Activated CD4-positive, alpha-beta T cell treated with anti-CD3 and anti-CD28 coated beads, Interleukin-2, amount 50 U/mL, for 24 hours (primary cell): ENCODE measurements around the gene FSTL4.

Experiments used
- DNase-seq, 2 donors: peaks; one replicate each; pipeline ENCODE4 v3.0.0-alpha.2; 2020; ENCODE audit warnings: low read depth in 1 of 2, low spot score in 1 of 2

FSTL4 gene

DNA sequence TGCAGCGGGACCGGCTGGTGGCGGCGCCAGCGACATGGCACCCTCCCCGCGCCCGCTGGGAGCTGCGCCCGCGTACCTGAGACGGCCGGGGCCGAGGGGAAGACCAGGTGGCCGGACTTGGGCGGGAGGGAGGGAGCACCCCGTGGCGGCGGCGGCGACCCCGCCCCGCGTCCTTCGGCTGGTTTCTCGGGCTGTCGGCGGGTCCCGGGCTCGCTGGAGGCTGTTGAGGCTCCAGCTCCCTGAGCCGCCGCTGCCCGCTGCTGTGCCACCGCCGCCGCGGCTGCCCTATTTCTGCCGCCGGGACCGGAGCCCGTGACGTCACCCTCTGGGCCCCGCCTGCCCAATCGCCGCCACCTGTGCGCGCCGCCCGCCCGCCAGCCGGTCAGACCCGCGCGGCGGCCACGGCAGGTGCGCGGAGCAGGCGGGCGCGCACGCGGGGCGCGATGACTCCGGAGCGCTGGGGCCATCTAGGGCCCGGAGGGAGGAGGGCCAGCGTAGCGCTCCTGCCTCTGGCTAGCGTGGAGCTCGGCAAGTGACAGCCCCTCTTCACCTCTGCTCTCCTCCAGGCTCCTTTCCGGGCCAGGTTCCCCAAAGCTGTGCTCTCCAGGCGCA, at the start of gene FSTL4:
Gene FSTL4, minus strand, starts transcription at position 293 of the 612 bp plus-strand sequence.
- peak in 1 of 2 donors; percentile 7 for DNase-seq

DNA sequence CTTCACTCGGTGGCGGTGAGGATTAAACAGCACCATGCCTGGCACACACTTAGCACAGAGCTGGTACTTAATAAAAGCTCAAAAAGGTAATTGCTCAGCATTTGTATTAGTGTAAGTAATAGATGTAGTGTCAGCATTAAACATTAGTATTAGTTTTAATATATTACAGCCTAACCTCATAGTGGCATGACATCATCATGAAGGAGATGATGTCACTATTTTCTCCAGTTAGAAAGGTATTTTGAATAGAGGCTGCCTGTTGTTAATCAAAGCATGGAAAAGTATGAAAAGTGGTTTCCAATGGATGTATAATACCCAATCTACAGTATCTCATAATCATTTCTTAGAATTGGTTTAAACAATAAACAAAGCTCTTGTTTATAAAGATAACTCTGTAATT, 49.0 kb upstream of the FSTL4 start:
- DNase-seq, result no peak

DNA sequence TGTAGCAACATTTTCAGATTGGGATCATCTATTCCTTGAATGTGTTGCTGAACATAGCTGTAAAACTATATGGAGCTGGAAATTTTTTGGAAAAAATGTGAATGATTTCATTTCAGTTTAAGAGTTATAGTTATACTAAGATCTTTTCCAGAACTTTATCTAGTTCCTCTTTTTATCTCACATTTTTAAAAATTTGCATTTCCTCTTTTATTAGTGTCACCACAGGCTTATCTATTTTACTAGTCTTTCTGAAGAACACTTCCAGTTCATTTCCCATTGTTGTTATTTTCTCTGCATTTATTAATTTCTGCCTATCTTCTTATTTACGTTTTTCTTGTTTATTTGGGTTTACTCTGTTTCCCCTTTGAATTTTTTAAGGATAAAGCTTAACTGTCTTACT, 46.0 kb upstream of the FSTL4 start:
- no peak for DNase-seq

DNA sequence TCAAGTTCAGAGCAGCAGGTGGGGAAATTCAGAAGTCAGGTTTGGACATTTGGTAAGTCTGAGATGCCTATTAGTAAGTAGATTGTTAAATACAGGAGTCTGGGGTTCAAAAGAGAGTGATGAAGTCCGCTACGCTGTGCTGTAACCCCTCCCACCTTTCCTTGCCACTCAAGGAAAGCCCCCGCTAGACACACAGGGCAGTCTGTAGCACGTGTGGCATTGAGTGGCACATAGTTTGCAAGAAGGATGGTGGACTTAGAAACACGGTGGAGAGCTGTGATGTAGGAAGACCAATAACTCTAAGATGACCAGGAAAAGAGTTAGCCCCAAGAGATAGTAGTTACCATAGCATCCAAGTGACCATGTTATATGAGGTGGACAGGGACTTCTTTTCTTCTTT, 44.7 kb upstream of the FSTL4 start:
- no peak for DNase-seq

DNA sequence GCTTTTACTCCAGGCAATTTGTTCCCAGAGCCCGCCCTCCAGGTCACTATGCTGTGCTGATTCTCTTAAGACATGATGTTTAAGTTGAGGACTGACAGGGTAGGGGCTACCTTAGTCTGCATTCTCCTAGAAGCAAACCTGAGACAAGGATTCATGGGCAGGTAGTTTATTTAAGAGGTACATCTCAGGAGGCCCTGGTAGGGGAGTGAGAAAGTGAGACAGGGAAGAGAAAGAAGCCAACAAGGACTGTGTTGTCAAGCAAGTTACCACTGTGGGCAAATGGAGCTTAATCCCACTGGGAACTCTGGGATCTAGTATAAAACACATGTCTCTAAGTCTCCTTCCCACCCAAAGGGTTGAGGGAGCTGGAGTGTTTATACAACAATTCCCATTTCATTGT, 43.6 kb upstream of the FSTL4 start:
- no peak for DNase-seq

DNA sequence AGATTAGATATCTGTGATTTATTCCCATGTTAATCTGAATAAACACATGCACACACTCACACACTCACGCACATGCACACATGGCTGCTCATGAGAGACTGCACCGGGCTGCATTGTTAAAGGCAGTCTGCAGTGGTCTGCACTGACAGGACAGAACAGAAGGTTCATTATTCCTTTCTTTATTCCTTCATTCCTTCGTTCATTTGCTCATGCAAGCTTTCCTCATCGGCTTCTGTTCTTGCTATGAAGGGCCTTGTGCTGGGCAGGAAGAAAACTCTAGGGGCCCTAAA, 41.4 kb upstream of the FSTL4 start:
- DNase-seq, result no peak

DNA sequence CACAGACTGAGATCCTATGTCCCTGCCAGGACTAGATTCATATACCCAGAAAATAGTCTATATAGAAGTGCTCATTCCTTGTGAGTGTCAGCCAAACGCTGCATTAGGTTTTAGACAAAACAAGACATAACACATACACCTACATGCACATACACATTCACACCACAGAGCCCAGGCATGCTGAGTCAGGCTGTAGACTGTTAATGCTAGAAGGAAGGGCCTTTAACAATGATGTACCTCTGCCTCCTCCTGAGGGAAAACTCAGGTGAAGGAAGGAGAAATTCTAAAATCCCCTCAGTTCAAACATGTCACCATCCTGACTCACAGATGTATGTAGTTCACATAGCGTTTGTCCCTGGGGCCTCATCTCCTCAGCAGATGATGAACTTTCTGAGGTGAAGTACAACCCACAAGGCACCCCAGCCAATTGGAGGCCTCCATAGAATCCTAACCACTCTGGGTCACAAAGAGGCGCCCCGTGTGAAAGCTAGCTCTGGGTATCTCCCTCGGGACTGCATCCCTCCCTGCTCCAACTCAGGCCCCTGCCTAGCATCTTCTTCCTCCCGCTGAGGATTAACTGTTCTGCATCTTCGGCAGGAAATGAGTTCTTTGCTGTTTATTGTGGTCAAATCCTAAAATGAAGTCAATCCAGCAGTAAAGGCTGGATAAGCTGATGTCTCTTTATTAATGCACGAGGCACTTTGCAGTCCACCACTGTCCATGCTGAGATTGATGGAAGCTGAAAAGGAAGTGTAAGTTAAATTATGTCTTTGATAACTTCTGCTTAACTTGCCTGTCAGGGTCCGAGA, 40.8 kb upstream of the FSTL4 start:
- DNase-seq, result no peak

DNA sequence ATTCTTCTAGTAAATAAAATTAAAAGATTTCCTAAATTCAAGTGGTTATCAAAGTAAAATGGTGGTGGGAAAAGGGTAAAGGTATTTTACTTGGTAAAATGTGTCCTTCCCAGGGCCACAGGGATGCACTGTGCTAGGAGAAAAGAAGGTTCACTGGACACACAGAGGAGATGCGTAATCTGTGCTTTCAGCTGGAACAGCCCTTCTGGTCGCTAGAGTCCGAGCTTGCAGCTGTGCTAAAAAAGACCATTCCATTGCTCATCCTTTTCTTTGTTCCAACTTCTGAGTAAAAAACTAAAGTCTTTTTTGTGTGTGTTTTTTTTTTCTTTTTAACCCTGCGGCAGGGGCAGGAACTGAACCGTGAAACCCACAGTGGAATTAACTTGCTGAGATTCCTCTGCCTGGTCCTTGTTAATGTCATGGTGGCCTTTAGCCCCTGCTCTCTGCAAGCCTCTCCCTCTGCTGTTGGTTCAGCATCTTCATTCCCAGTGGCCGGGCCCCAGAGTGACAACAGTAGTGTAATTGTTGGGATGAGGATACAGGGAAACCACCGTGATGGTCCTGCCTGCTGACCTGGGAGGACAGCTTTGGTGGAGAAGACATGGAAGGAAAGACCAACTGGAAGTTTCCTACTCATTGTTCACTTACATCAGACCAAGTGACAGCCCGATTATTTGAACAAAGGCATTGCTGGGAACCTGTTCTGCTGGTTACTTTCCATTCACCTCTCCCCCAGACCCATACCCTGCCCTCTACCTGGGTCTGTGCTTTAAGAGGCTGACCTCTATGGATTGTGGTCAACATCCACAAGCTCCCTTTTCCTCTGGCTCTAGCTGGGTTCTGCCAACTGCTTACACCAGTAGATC, 31.9 kb upstream of the FSTL4 start:
- no peak for DNase-seq

DNA sequence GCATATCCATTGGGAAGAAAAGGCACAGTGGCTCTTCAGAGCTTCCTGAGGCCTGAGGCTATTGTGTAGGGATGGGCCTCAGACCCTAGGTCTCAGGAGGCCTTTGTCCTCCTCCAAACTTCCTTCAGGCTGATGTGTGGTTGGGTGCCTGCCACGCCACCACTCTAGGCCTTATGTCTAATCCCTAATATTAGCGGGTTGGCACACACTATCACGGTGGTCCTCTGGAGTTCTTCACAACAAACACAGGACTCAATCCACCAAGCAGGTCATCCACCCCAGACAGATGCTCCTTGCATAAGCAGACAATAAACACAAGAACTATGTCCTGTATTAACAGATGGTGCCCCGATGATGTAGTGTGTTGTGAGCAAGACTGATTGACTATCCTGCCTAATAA, 31.0 kb upstream of the FSTL4 start:
- no peak for DNase-seq

DNA sequence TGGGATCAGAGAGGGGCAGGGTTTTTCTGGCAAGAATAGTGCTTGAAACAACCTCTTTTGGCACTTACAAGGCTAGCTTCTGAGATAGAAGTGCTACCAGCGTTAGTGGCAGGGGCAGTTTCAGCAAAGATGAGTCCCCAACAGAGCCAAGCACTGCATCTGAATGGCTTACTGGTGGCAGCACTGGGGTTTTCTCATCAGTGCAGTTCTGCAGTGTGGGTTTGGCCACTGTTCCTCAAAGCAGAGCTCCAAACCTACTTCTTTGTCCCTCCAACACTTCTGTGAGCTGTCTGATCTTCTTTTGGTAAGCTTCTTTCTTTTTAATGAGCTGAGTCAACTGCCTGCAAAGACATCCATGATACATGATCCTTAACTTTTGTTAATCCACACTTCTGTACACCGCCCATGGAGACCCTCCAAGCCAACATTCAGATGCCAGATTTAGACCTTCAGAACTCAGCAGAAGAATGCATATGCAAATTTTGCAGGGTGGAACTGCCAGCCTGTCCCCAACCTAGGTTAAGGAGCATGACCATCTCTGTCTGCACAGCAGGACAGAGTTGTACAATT, 29.9 kb upstream of the FSTL4 start:
- no peak for DNase-seq

DNA sequence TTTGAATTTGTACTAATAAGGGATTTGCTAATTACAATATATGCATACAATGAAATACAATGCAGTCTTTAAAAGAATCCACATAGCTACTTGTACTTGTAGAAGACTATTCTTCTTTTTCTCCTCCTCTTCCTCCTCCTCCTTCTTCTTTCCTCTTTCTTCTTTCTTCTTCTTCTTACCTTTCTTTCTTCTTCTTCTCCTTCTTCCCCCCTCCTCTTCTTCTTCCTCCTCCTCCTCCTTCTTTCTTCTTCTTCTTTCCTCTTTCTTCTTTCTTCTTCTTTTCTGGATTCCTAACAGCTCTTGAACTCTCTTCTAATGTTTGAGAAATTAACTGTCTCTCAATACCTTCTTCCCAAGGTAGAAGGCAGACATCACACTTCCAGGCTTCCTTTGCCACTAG, 29.3 kb upstream of the FSTL4 start:
- no peak for DNase-seq

DNA sequence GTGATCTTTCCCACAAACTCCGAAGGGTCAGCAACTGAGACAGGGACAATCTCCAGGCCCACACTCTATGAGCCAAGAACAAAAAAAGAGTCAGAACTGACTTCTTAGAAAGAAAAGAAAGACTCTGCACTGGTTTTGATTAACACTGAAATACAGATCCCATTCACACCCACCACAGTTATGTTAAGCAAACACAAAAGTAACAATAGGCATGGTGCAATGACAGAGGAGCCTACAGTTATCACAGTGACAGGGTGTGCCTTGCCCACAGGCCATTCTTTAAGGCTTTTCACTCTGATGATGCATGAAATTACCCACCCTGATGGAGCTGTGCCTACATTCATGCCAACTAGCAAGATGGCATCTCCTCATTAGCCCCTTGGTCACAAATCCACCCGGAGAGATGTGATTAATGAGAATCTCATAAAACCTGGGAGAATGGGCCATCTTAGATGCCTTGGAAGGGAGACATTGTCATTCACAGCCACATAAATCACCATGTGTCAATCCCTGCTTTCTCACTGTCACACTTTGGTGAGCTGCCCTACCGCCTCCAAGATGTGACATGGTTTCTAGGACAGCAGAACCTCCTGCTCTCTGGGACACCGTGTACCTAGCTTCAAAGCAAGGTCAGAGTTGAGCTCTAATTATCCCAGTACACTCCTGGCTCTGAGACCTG, 27.6 kb upstream of the FSTL4 start:
- no peak for DNase-seq

DNA sequence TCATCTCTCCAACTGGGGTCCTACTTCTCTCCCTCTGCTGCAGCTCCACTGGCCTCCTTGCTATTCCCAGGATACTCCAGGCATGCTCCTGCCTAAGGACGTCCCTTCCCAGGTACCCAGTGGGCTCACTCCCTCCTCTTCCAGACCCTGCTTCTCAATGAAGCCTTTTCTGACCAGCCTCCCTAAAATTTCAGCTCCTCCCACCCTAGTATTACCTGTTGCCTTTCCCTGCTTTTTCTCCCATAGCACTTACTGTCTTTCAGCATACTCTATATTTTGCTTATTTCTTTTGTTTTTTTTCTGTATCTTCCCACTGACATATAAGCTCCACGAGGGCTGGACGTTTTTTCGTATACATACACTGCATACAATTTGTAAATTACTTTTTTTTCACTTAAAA, 26.1 kb upstream of the FSTL4 start:
- DNase-seq, result no peak

DNA sequence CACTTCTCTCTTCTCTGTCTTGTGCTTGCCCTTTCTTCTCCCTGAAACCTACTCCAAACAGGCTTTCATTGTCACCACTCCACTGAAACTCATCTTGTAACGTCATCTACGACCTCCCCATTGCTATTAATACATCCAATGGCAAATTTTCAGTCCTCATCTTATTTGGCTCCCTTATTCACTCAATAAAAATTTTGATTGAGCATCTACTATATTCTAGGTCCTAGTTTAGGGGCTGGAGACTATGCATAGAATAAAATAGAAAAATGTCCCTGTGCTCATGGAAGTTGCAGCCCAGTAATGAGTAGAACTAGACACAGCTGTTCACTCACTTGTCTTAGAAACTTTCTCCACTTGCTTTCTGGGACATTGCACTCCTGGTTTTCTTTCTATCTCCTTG, 24.9 kb upstream of the FSTL4 start:
- no peak for DNase-seq

DNA sequence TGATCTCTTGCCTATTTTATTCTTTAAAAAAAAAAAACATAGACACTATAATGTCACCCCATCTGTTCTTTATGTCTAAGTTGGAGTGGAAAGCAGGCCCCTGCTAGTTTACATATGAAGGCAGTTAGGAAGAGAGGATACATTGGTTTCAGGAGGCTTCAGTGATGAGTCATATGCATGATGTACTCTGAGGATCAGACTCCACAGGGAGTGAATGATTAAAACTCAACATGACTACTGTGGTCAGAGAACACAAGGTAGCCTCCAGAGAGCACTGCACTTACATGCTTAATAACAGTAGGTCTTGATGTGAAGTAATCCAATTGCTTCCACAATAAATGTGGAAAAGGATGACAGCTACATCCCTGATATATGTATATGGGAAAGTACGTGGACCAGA, 22.7 kb upstream of the FSTL4 start:
- DNase-seq, result no peak

DNA sequence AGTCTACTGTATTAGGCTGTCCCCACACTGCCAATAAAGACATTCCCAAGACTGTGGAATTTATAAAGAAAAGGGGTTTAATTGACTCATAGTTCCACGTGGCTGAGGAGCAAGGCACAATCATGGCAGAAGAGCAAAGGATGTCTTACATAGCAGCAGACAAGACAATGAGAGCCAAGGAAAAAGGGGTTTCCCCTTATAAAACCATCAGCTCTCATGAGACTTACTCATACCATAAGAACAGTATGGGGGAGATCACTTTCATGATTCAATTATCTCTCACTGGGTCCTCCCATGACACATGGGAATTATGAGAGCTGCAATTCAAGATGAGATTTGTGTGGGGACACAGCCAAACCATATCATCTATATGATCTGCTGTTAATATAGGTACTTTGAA, 14.8 kb upstream of the FSTL4 start:
- DNase-seq, result no peak

DNA sequence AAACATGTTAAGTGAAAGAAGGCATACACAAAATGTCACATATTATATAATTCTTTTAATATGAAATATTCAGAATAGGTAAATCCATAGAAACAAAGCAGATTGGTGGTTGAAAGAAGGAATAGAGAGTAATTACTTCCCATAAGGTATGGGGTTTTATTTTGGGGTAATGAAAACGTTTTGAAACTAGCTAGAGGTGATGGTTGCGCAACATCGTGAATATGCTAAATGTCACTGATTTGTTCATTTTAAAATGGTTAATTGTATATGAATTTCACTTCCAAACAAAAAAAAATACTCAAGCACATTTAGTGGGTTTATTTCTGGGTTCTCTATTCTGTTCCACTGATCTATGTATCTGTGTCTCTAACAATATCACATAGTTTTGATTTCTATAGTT, 12.0 kb upstream of the FSTL4 start:
- DNase-seq, result no peak

DNA sequence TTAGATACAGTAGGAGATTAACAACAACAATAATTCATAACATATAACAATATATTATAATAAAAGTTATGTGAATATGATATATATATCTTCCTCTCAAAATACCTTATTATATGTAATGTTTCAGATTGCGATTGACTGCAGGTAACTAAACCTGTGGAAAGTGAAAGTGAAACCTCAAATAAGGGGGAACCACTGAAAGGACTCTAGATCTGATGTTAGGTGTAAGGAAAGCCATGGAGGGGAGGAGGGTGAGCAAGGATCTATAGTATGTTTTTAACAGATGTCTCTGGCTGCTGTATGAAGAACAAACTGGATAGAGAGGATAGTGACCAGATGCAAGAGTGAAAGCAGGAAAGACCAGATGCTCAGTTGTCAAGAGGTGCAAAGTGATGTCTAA, 5.8 kb upstream of the FSTL4 start:
- DNase-seq, result no peak

DNA sequence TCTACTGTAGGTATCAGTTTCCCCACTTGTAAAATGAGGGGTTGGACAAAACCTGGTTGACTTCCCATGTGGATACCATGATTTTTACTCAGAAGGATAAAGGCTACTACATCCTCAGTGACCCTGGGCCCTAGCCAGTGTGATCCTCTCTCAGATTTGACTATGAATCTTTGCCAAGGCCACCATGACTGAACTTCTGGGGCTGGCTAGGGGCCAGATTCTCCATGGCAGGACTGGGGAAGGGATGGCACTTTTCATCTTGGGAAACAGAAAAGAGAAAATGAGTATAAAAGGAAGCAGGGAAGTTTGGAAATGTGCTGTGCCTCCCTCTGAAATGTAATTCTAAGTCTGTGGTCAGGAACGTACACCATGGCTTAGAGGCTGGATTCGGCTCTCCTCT, 1.4 kb upstream of the FSTL4 start:
- no peak for DNase-seq

DNA sequence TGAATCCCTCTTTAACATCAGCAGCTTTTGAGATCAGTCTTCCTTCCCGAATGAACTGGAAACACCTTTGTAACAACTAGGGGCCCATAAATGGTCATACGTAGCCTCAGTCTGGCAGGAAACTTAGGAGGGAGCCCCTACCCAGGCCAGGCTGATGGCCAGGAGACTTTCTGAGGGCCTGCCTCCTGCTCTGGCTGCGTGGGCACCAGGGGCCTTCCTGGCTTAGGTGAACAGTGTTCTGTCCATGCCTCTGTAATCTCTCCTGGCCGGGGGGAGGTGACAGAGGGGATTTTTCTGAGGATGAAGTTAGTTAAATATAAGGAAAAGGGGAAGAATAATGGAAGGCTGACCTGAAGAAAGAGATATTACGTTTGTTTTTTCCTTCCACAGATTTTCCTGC, 843 bp upstream of the FSTL4 start:
- no peak for DNase-seq
